Kidney (tissue), 14 donors: ENCODE results near the gene FAM20C. TPM values are rescaled to one million over a fixed set of nuclear protein-coding genes. Genes with fewer than 3 reads are reported as not detected.

Experiments used
- DNase-seq, 5 donors: peaks; one replicate each; pipeline ENCODE4 v3.0.0-alpha.2; 2013 to 2020
- FAIRE-seq: peaks from 2 replicates; lab custom pipeline; 2012; peaks lifted over from hg19 to GRCh38; lab: Jason Lieb, UNC
- H3K27ac ChIP-seq, 2 donors: one replicate each; pipeline ENCODE4 v1.7.0; 2013; ENCODE audit warnings: low read depth in 2 of 2, low read length in 2 of 2, inconsistent platforms in 1 of 2
- H3K27me3 ChIP-seq: one replicate; pipeline ENCODE4 v1.7.1; 2013; ENCODE audit warnings: low read length, inconsistent platforms; ENCODE audit not compliant: control insufficient read depth, insufficient read depth
- H3K36me3 ChIP-seq, 3 donors: one replicate each; pipeline versions ENCODE4 v1.7.0 to v1.7.1; 2013; ENCODE audit warnings: low read length in 3 of 3, control low read depth in 1 of 3, inconsistent platforms in 1 of 3; ENCODE audit not compliant: insufficient read depth in 3 of 3, control insufficient read depth in 2 of 3
- H3K4me1 ChIP-seq, 3 donors: one replicate each; pipeline versions ENCODE4 v1.7.0 to v1.7.1; 2013; ENCODE audit warnings: low read length in 3 of 3, inconsistent platforms in 1 of 3, low read depth in 1 of 3; ENCODE audit not compliant: control insufficient read depth in 2 of 3, insufficient read depth in 2 of 3
- H3K4me3 ChIP-seq, 3 donors: one replicate each; pipeline versions ENCODE4 v1.7.0 to v1.8.1; 2013; ENCODE audit warnings: low read length in 3 of 3, control low read depth in 1 of 3, inconsistent platforms in 1 of 3
- H3K9ac ChIP-seq, 3 donors: one replicate each; pipeline versions ENCODE4 v1.7.0 to v1.7.1; 2013; ENCODE audit warnings: low read length in 3 of 3, control low read depth in 1 of 3, inconsistent platforms in 1 of 3
- H3K9me3 ChIP-seq, 3 donors: one replicate each; pipeline versions ENCODE4 v1.7.0 to v1.7.1; 2013; ENCODE audit warnings: low read length in 3 of 3, control low read depth in 1 of 3, inconsistent platforms in 1 of 3; ENCODE audit not compliant: control insufficient read depth in 2 of 3, insufficient read depth in 1 of 3
- CTCF ChIP-seq: IDR thresholded peaks from 3 replicates; pipeline ENCODE4 v1.5.1; 2012; ENCODE audit warnings: mild to moderate bottlenecking, moderate library complexity, borderline replicate concordance; ENCODE audit not compliant: insufficient read depth; ENCODE audit errors: extremely low read depth
- intact Hi-C: fragments of 100-400 bp; cut with DNase I; formaldehyde crosslinking; loops from one replicate; pipeline ENCODE4 v1.11.1; 2022
- polyA plus RNA-seq: library from polyadenylated mRNA; stranded (reverse); fragments of 350-450 nt; fragmentation: Illumina TruSeq; extraction: RNeasy Lipid Tissue Mini Kit (QIAGEN cat#74804); gene quantifications from one replicate; pipeline ENCODE4 v1.2.3, GENCODE V29; 2014; ENCODE audit warnings: low read depth, low replicate concordance; ENCODE audit not compliant: insufficient read depth
- total RNA-seq: library from RNA; stranded (reverse); fragmentation: NEBNext Ultra II Directional; extraction: Animal tissue kit (Norgen Biotek cat#: 25700); gene quantifications from one replicate; pipeline ENCODE4 v1.2.1, GENCODE V29; 2021
- donor health status: control.
- donor health status: control.
- donor health status: control.
- donor health status: control.
- donor health status: control.
- donor health status: DM: yes; HTN: yes; CAD: no.
- donor health status: Normal renal cell carcinoma (clear cell type).

FAM20C gene
- total and polyA plus RNA-seq, 2 donors from 2014 or later: 84.9 to 114 TPM

DNA sequence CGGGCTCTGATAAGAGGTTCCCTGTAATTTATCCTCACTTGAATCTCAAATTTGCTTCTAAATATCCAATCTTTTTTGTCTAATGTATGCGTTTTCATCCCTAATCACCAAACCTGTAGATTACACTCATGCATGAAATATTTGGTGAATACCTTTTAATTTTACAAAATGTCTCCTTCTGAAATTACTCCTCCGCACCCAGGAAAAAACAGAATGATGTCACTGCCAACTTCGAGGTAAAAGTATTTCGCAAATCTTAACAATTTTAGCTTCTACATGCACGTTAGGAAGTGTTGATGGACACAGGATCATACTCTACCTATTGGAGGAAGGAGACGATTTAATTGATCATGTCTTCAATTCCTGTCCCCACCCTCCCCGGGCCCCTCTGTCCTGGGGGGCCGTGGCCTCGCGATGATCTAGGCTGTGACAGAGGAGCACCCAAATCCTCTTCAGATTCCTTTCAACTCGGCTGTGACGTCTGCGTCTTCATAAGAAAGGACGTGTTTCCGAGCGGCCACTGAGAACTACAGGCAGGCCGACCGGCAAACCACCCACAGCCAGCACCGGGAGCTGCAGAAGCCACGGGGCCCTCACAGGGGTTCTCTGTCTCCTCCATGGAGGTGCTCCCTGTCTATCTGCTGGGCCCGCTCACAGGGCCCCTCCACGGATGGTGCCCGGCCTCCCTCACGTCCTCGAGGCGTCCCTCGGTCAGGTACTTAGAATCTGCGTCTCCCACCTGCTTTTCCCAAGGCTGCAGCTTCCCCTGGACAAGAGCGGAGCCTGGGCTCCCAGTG is 8.7 kb upstream of the FAM20C start:
- DNase-seq (no peak), FAIRE-seq (no peak)
- Histone ChIP-seq H3K9me3 (no peaks in the 10 kb centered on the region), H3K4me1 (peaks cover 0 to 8% (median 0%) of the 10 kb centered on the region in 3 donors), H3K9ac (no peak overlapping the region), H3K36me3 (no peaks in the 10 kb centered on the region), H3K4me3 (no peak overlapping the region), H3K27ac (no peak overlapping the region), H3K27me3 (no peaks in the 10 kb centered on the region)
- intact Hi-C loops: no loop called here
- no peak for TF ChIP-seq CTCF

GRCh38 chr7:184294-185264 is 7.8 kb upstream of the FAM20C start:
- Histone ChIP-seq H3K27ac (no peak overlapping the region), H3K9ac (no peak overlapping the region), H3K9me3 (no peaks in the 10 kb centered on the region), H3K27me3 (no peaks in the 10 kb centered on the region), H3K4me1 (peaks cover 0 to 8% (median 0%) of the 10 kb centered on the region in 3 donors), H3K36me3 (peaks cover 0 to 2% (median 0%) of the 10 kb centered on the region in 3 donors), H3K4me3 (no peak overlapping the region)
- intact Hi-C loops: no loop called here
- FAIRE-seq (no peak), DNase-seq (peak in 2 of 5 donors; percentile 45 to 46)
- no peak for TF ChIP-seq CTCF

- no peak for FAIRE-seq
- no peak overlapping the region for H3K27ac ChIP-seq
- no peak for TF ChIP-seq CTCF
- H3K9ac ChIP-seq: no peak overlapping the region
- H3K9me3 ChIP-seq: no peaks in the 10 kb centered on the region
- peaks cover 0 to 15% (median 0%) of the 10 kb centered on the region in 3 donors for H3K4me1 ChIP-seq
- H3K27me3 ChIP-seq: no peaks in the 10 kb centered on the region
- no peak overlapping the region for H3K4me3 ChIP-seq
- H3K36me3 ChIP-seq: peaks cover 0 to 5% (median 0%) of the 10 kb centered on the region in 3 donors
- intact Hi-C loops: no loop called here
- no peak for DNase-seq
Measured at GRCh38 chr7:186516-187113, 5.8 kb upstream of the FAM20C start.
